IPS-11a (cell line): ENCODE results near the gene AIMP1.
"Not testable (repeated sequence)": the region's sequence is repeated elsewhere in the genome, so short reads cannot be mapped to it uniquely, and the experiment has no call there.

Experiments used
- H3K4me3 ChIP-seq: one replicate; pipeline ENCODE4 v1.5.1; 2013; ENCODE audit warnings: low read depth, low read length, control low read depth

The AIMP1 gene

DNA sequence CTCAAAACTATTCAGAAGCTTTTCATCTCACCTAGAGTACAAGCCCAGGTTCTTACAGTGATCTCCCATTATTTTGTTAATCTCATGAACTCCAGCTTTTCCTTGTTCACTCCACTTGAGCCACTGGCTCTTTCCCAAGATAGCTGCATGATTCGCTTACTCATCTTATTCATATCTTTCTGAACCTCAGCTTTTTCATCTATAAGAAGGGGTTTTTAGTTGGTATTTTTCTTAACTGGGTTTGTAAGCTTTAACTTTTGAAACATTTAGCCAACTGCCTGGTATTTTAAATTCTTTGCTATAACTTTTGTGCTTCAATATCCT, 28.3 kb downstream of the AIMP1 start:
- H3K4me3 ChIP-seq: no peak overlapping the region

DNA sequence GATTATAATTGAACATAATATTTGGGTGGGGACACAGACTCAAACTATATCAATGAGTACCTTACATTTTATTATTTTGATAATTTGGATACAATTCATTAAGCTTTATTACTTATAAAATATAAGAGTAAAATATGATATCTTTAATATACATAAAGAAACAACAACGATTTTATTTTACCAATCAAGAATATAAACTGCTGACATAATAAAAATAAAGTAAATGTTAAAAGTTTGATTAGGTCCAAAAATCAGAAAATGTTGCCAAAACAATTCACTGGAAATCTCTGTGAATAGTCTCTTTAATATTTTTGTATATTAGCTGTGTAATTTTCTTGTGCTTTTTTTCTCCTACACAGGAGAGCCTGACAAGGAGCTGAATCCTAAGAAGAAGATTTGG, 30.8 kb downstream of the AIMP1 start:
- H3K4me3 ChIP-seq: no peak overlapping the region

DNA sequence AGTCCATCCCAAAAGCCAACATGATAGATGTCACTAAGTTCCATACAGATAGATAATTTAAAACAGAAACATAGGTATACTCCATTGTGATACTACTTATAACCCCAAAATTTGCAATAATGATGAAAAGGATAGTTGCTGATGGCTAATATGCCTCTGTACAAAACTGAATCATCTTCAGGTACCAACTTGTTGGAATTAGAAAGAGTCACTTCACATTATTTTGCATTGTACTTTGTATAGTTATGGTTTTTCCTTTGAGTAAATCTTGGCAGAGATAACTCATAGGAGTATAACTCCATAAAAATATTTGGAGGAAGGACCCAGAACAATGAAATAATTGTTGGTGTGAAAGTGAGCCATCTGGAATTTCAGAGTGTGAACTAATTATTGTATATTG, 34.7 kb downstream of the AIMP1 start:
- H3K4me3 ChIP-seq: no peak overlapping the region

DNA sequence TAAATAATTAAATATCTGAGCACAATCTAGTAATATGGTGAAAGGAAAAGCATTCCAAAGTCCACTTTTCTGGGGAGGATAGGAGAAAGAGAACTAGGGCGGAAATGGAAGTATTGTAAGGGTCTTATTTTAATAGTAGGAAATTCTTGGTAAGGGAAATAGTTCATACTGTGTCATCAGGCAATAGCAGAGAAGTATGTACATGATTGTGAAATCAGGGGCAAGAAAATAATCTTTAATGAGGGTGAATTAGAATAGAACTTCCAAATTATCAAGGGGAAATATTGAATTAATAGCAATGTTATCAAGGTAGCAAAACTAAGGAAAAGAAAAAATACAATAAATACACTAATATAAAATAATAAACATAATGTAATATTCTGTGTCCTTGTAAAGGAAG, 37.4 kb downstream of the AIMP1 start:
- no peak overlapping the region for H3K4me3 ChIP-seq

DNA sequence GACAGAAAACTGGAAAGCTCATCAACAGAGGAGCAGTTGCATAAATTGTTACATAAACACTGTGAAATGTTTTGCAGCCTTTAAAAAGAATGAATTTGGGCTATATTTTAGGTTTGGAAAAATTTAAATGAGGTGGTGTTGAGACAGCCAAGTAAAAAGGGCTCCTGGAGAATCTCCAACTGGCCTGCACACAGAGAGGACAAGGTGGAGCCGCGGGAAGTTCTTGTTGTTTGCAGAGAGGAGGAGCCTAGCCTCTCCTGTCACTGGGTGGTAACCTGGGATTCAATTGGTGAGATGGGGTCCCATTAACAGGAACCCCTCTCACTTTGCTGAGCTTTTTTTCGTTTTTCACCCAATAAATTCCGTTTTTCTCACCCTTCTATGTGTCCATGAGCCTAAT, 38.8 kb downstream of the AIMP1 start:
- H3K4me3 ChIP-seq: no peak overlapping the region

DNA sequence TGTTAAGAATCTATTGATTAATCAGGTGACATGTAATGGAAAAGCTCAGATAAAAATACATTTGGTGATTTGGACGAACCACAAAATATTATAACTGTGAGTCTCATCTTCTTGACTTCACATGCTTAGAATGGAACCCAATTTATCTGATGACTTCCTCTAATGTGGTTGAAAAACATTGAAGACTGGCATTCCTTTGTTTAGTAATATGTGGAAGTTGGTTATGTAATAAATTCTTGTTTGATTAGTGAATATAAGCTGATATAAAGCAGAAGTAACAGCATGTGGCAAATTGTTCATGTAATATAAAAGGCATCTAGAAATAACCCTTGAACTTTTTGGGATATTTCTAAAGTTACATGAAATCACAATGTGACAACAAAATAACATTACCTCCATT, 42.5 kb downstream of the AIMP1 start:
- H3K4me3 ChIP-seq: no peak overlapping the region

DNA sequence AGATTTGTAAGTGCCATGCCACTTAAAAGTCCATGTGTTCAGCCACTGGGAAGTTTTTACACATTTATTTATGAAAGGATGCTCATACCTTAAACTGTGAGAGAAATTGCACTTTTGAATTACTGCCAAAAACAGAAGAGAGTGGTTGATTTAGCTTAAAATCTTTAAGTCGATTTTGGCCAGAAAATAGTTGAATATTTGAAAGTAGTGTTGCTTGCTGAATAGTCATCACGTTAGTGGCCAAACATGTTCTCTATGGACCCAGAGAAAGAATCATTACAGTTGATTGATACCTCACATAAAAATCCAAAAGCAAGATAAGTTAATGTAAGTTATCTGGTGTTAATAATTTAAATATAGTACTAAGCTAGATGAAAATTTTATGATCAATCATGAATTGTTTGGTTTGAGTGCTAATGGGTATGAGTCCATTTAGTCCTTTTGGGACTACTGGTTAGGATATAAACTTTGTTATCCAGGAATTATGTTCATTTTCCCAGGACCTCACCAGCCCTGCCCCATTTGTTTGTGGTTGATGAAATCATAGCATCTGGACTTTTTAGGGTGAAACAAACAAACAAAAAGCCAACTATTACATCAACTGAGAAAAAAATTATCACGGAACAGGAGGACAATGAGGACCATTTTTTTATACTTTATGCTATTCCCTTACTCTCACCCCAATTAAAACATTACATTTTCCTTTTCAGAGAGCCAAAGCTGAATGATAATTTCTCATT, 45.9 kb downstream of the AIMP1 start:
- no peak overlapping the region for H3K4me3 ChIP-seq

DNA sequence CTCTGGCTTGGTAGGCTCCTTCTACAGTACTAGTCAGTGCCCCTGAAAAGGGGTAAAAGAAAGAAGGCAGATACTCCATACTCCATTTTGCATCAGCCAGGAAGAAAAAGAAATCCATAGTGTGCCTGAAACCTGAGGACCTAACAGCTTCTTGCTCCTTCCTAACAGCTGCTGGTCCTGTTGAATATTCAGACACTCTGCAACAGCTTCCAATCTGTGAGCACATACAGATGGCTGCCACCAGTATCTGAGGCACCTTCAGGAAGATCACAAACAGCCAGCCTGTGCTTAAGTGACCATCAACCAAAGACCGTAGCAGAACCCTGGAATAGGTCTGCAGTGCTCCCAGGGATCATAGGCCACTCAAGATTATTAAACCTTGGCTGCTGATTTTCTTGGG, 47.9 kb downstream of the AIMP1 start:
- H3K4me3 ChIP-seq: no peak overlapping the region

DNA sequence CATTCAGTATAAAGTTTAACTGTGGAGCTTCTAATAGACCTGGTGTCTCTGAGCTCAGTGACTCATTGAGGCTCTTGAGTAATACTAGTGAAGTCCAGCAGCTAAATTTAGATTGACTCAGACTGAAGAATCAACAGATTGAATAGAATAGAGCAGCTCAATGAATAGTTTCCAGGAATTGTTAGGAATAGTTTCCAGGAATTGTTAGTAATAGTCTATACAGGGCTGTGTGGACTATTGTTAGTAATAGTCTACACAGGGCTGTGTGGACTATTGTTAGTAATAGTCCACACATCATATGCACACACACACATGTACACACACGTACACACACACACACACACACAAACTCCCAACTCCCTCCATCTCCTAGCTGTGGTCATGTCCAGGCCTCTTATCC, 49.3 kb downstream of the AIMP1 start:
- H3K4me3 ChIP-seq: no peak overlapping the region

DNA sequence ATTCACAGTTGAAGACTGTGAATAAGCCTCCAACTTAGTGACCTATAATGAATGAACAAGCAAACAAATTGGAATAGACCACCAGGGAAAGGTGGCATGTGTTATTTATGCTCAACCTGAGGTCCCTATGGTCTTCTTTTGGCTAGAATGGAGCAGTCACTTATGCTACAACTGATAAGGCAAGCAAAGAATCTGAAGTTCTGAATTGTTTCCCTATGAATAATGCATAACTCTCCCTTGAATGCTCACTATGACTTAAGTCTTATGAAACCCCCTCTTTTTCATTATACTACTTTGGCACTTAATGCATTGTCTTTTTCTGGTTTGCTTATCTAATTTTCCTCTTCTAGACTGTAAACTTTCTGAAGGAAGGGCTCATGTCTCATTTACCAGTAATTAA, 49.7 kb downstream of the AIMP1 start:
- no peak overlapping the region for H3K4me3 ChIP-seq

DNA sequence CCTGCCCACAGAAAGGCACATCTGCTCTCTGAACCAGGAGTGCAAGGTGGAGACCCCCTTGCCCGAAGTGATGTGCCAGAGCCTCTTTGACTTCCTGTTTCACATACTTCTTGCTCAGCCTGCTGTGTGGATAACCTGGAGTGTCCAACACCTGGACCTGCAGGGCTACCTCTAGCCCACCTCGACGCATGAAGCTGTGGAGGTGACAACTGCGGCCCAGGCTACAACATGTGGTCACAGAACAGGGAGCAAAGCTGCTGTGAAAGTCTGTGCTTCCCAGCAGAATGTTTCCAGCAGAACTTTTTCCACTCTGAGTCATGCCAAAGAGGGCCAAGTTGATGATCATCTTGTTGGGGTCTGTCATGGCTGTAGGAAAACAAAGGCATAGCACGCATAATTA, 50.7 kb downstream of the AIMP1 start:
- H3K4me3 ChIP-seq: no peak overlapping the region

DNA sequence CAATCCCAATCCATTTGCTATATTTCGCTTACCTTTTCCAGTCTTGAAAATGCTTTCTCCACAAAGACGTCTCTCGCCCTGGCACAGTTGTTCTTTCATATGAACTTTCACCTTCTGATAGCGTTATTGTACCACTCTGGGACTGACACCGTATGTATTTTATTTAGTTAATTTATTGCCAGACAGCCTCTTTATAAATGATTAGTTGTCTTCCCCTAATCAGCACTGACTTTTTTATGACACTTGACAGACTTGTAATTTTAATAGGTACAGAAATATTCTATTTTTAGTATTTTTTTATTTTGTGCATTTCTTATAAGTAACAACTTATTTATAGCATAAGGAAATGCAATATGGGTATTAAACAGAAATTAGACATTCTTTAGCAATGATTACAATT, 52.3 kb downstream of the AIMP1 start, which contains the start of gene GIMD1:
Gene GIMD1, minus strand, starts transcription at position 101 of the 400 bp plus-strand sequence. CDS start 1,343 bp downstream, outside the sequence.
- no peak within 1 kb of the TSS for H3K4me3 ChIP-seq

DNA sequence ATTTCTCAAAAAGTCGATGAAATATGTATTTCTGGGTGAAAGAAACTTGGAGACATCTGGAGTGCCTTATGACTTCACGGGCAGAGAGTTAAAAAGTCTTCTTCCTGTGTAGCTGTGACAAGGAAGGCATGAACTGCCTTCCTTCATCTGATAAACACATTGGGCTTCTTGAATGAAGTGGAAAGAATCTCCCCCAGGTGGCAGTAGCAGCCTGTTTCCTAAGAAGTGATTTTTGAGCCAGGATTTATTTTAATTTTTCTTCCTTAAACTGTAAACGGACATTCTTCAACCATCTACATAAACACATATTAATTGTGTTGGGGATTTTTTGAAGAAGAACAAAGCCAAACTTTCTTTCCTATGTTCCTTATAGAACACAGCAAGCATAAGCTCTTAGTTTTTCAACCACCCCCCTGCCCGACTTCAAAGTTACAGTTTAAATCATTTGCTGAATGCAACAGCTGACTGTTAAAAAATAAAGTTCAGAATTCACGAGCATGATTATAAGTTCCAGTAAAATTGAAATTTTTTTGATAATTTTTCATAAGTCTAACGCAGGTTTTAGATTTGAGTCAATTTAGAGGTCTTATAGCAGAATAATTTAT, 53.2 kb downstream of the AIMP1 start:
- H3K4me3 ChIP-seq: no peak overlapping the region

DNA sequence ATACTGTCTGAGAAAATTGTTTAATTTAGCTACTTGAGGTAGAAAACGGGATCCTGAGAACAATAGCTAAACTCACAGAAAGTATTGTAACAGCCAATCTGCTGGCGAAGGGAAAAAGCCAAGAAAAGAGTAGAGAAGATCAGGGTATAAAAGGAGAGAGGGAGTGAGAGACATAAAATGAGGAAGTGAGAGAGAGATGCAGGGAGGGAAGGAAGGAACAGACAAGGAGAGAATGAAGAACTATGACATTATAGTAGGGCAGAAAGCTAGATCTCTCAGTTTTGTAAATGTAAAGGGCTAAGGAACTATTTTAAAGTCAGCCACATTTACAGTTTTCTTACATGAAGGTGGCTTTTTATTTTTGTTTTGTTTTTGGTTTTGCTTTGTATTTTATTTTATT, 53.9 kb downstream of the AIMP1 start:
- no peak overlapping the region for H3K4me3 ChIP-seq

DNA sequence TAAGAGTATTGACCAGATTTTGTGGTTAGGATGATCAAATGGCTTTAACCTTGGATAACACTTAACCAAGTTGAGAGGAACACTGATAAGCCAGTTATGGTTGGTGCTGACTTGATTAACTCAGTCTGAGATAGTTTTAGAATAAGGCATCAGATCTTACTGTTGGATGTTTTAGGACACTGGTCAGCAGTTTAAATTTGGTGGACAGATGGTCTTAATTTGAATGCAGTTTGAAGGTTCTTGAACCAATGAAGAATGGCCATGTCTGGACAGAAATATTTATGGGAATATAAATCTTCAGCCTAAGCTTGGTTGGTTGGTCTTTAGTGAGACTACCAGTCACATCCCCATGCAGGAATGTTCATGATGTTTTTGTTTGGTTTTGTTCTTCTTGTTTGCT, 54.8 kb downstream of the AIMP1 start:
- no peak overlapping the region for H3K4me3 ChIP-seq

DNA sequence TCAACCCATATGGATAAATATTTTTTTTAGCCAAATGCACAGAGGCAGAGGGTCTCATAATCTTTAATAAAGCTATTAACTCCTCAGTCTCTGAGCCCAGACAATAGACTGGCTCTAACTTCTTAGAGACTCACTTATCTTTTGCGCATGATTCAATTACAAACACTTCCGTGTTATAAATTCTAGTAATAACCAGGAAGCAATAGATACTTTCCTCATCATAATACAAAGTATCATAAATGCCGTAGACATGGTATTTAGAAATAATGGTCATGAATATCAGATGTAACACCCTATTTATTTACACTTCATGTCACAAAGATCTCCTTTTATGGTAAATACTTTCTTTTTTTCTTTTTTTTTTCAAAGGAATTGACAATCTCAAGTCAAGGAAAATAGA, 56.7 kb downstream of the AIMP1 start:
- no peak overlapping the region for H3K4me3 ChIP-seq

DNA sequence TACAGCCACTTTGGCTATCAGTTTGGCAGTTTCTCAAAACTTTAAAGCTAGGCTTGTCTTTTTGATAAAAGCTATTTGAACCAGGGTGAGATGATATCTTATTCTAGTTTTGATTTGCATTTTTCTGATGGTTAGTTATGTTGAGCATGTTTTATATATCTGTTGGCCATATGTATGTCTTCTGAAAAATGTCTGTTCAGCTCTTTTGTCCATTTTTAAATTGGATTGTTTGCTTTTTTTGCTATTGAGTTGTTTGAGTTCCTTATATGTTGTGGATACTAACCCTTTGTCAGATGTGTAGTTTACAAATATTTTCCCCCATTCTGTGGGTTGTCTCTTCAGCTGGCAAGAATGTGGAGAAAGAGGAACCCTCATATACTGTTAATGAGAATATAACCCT, 63.8 kb downstream of the AIMP1 start:
- no peak overlapping the region for H3K4me3 ChIP-seq

DNA sequence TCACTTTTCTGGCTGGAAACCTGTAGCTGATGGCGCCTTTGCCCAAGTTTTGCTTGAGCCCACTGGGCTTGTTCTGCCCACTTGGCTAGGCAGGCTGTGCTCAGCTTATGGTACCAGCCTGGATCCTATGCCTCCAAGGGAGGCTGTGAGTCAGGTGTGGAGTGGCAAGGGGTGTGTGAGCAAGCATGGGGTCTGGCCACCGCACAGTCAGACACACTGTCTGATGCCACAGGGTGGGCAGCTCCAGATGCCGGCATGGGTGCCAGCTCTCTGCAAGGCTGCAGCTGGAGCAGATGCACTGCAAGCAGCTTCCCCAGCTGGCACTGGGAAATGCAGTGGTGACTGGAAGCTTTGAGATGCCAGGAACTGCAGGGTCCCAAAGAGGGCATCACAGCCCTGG, 68.5 kb downstream of the AIMP1 start:
- H3K4me3 ChIP-seq: no peak overlapping the region

DNA sequence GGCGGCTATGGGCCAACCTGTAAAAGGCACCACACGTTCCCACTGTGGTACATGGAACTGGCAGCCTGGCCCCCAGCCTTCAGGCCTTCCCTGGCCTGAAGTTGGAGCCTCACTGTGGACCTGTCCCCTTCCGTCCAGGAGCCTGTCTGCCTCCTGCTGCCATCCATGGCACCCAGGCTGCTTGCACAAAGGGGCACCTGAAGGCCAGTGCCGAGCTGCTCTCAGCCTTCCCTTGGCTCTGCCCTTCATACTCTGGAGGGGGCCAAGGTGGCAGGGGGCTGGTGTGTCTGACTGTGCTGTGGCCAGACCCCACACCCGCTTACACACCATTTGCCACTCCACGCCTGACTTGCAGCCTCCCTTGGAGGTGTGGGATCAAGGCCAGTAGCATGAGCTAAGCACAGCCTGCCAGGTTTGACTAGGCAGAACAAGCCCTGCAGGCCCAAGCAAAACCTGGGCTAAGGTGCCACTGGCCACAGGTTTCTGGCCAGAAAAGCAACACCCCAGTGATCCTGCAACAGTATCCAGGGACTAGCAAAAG, 69.6 kb downstream of the AIMP1 start:
- H3K4me3 ChIP-seq: no peak overlapping the region

DNA sequence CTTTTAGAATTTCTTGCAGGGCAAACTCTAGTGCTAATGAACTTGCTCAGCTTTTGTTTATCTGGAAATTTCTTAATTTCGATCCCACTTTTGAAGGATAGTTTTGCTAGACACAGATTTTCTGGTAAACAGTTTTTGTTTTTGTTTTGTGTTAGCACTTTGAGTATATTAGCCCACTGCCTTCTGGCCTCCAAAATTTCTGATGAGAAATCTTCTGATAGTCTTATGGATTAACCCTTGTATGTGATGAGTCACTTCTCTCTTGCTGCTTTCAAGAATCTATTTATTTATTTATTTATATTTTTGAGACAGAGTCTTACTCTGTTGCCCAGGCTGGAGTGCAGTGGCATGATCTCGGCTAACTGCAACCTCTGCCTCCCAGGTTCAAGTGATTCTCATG, 79.2 kb downstream of the AIMP1 start:
- no peak overlapping the region for H3K4me3 ChIP-seq

DNA sequence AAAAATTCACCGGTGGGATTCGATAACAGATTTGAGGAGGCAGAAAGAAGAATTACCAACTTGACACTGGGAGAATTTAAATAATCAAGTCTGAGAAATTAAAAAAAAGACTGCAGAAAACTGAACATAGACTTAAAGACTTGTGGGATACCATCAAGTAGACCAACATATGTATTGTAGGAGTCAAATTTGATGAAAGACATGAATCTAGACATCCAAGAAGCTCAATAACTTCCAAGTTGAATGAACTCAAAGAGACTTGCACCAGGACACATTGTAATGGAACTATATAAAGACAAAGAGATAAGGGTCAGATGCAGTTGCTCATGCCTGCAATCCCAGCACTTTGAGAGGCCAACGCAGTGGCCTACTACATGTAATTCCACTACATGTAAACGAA, 82.5 kb downstream of the AIMP1 start:
- not testable (repeated sequence) for H3K4me3 ChIP-seq
